ENCODE measurements around the gene CGB8. TPM values are rescaled to one million over a fixed set of nuclear protein-coding genes. Genes with fewer than 3 reads are reported as not detected.
"Not testable (repeated sequence)": the region's sequence is repeated elsewhere in the genome, so short reads cannot be mapped to it uniquely, and the experiment has no call there.

Gene CGB8
- total RNA-seq, 2 experiments from 2014 or later: not detected

- ChIA-PET CTCF (interaction anchor here (2.1 kb wide), 1 partner anchor 130 kb away, joined by 5 read pairs; no protein-coding TSS in a partner anchor), POLR2A (no interaction called here)
Observed at GRCh38 chr19:49069026-49069425, 20.1 kb upstream of the CGB8 start.

DNA sequence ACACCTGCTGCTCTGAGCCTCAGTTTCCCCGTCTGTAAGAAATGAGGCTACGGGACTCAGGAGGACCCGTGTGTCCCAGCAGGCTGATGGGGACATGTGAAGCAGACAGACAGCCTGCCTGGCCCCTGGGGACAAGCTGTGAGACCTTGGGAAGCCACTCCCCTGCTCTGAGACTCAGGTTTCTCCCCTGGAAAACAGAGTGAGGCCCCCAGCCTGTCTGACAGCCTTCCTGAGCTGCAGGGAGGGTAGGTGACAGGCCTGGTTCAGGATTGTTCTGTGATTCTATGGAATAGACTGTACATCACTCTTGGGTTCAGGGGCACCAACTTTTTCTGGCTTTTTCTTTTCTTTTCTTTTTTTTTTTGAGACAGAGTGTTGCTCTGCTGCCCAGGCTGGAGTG is 18.6 kb upstream of the CGB8 start:
- POLR2A ChIA-PET: no interaction called here
- CTCF ChIA-PET: no interaction called here

DNA sequence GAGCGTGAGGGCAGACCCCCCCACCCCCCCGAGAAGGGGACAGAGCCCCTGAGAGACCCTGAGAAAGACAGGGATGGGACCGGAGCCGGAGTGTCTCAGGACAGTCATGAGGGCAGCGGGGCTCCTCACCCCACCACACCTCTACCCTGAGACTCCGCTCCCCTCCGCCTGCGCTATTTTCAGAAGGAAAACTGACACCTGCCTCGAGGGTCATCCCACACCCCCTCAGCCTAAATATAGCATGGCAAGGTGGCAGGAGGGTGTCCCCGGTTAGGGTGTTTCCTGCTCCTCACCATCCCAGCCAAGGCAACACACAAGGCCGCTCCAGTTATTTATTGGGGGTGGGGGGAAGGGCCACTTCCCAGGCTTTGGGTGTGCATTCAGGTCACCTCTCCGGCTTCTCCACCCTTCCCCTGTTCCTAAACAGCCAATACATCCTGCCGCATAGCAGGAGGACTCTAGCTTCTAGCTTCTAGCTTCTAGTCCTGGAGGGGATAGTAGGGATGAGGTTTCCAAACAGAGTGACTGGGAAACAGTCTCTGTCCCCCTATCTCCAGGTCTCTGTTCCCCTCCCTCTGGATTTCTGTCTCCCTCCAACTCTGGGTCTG is 17.1 kb upstream of the CGB8 start:
- ChIA-PET CTCF (no interaction called here), POLR2A (no interaction called here)

GRCh38 chr19:49064768-49065611 is 16.1 kb upstream of the CGB8 start, which contains the start of gene NTF4:
TSS of gene NTF4 (minus strand) at chr19:49064818. CDS start at chr19:49061997, 2,821 bp downstream.
- POLR2A ChIA-PET: no interaction called here
- CTCF ChIA-PET: no interaction called here

- CTCF ChIA-PET: no interaction called here
- POLR2A ChIA-PET: no interaction called here
Observed at GRCh38 chr19:49064029-49064629, 15.2 kb upstream of the CGB8 start.

GRCh38 chr19:49061445-49061844 is 12.5 kb upstream of the CGB8 start:
- ChIA-PET CTCF (no interaction called here), POLR2A (no interaction called here)

DNA sequence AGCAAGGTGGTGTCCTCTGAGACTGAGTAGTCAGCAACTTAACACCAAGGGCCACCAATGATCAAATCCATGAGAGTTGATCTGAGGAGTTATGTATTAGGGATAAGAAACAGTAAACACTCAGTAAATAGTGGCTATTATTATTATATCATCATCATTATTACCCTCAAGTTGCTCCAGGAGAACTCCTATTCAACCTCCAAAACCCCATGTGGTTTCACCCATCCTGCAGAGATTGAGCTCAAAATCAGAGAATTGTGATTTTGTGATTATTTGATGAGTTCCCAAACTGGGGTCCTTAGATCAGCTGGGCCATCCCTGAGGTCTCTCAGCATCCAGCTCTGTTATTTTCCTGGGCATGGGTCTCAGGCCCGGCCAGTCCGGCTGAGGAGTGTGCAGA is 12.1 kb upstream of the CGB8 start:
- POLR2A ChIA-PET: no interaction called here
- CTCF ChIA-PET: interaction anchor here (1.1 kb wide), 1 partner anchor 88 kb away, joined by 3 read pairs; no protein-coding TSS in a partner anchor

DNA sequence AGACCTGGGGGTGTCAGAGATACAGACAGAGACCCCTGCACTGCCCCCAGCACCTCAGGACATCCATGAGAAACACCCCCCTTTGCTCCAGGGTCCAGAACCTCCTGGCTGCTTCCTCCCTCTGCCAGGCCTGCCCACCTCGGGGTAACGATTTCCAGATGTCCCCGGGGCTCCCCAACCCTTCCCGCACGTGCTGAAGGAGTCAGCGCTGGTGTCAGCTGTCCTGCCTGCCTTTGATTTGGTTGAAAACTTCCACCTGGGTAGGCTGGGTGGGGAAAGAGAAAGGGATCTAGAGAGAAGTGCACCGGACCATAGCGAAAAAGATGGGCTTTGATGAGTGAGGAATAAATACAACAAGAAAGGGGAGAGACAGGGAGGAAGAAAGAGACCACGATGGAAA is 10.1 kb upstream of the CGB8 start:
- POLR2A ChIA-PET: no interaction called here
- CTCF ChIA-PET: interaction anchor here (0.6 kb wide), 1 partner anchor 169 kb away, joined by 5 read pairs; no protein-coding TSS in a partner anchor

- ChIA-PET CTCF (interaction anchor here (1.2 kb wide), 1 partner anchor 65 kb away, joined by 3 read pairs; the partner anchor contains the start of gene RUVBL2), POLR2A (no interaction called here)
Observed at GRCh38 chr19:49058562-49058961, 9.7 kb upstream of the CGB8 start.

DNA sequence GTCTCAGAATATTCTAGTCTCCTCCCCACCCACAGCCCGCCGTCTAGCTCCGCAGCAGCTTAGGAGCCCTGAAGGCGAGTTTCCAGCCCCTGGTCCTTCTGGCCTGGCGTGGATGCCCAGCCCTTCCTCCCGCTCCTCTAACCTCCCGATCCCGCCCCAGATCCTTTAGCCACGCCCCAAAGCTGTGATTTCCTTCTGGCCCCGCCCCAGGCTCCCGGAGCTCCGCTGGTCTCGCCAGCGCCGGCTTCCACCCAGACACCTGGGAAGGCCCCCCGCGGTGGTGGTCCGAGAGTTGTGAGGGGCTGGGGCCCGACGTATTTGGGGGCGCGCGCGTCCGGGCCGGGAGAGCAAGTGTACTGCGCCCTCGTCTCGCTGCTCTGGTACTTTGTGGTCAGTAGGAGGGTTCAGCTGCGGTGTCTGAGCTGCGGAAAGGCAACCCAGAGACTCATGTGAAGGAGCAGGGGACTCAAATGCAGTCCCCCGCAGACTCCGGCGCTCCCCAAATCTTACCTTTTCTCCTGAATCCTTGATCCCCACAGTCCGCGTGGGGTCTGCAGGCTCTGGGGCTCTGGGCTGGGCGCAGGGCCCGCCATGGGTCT is 8.8 kb upstream of the CGB8 start, which contains the start of gene CGB7:
Gene CGB7, minus strand, starts transcription at position 114 of the 599 bp plus-strand sequence. CDS start 2,374 bp downstream, outside the sequence.
- CTCF ChIA-PET: interaction anchor here (1.2 kb wide), 1 partner anchor 64 kb away, joined by 3 read pairs; the partner anchor contains the start of gene RUVBL2
- POLR2A ChIA-PET: no interaction called here

DNA sequence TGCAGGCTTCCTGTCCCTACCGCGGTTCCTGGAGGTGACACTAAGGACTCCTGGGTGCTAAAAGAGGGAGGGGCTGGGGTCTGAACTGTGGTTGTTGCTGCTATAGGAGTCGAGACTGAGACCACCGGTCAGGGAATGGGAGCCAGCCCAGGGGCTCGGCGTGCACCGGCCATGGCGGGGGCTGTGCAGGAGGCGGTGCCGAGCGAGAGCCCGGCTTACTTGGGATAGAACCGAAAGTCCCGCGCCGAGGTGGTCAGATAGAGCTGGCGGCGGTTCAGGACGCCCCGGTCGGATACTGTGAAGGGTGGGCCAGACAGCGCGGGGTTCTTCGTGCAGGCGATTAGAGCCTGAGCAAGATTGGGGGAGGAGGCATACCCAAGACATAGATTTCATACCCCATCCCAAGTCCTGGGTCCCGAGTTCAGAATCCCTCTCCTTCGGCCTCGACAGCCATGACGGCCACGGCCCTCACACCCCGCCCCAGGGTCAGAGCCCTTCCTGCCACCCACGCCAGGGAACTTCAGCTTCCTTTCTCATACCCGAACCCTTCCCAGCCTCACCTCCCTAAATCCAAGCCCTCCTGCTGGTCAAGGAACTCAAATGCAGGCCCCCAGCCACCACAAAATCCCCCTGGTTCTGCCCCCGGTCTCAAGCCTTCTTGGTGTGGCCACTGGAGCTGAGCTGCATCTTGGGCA is 8.1 kb upstream of the CGB8 start:
- ChIA-PET CTCF (interaction anchor here (0.6 to 1.3 kb wide), 6 partner anchors 17 to 424 kb away, joined by 3 to 4 read pairs (median 3); partner anchors contain the start of gene RUVBL2), POLR2A (interaction anchor here (0.5 kb wide), 1 partner anchor 39 kb away, joined by 3 read pairs; no protein-coding TSS in a partner anchor)

DNA sequence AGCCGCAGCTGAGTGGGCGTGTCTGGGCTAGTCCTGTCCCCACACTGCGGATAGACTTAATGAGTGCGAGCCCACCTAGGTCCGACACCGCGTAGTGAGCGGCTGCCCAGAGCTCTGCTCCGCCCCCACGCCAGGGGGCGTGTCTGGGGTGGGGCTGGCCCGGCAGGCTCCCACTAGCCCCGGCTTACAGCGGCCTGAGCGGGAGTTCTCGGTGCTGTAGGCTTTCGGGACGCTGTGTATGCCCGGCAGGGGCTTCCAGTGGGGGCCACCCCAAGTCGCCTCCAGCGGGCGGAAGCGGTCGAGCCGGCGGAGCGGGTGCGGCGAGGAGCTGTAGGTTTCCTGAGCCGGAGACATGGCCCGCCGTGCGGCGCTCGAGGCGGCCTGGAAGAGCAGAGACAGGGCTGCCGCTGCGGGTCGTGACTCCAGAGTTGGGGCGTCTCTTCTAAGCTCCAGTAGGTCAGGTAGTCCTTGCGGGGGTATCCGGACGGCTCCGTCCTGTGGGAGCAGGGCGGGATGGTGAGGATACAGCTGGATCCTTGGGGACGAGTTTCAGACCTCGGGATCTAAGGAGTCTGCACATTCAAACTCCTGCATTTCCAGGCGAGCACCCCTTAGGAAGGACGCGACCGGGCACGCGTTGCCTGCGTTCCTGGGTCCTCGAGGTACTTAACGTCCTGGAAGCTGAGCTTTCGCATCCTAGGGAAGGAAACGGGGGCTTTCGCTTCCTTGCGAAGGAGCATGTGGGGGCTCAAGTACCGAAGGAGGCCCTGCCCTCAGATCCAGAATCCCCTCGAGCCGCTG is 7.4 kb upstream of the CGB8 start:
- CTCF ChIA-PET: interaction anchor here (0.6 to 1.3 kb wide), 6 partner anchors 18 to 424 kb away, joined by 3 to 4 read pairs (median 3); partner anchors contain the start of gene RUVBL2
- POLR2A ChIA-PET: interaction anchor here (0.5 to 0.6 kb wide), 2 partner anchors 38 to 39 kb away, joined by 3 to 4 read pairs; no protein-coding TSS in a partner anchor

DNA sequence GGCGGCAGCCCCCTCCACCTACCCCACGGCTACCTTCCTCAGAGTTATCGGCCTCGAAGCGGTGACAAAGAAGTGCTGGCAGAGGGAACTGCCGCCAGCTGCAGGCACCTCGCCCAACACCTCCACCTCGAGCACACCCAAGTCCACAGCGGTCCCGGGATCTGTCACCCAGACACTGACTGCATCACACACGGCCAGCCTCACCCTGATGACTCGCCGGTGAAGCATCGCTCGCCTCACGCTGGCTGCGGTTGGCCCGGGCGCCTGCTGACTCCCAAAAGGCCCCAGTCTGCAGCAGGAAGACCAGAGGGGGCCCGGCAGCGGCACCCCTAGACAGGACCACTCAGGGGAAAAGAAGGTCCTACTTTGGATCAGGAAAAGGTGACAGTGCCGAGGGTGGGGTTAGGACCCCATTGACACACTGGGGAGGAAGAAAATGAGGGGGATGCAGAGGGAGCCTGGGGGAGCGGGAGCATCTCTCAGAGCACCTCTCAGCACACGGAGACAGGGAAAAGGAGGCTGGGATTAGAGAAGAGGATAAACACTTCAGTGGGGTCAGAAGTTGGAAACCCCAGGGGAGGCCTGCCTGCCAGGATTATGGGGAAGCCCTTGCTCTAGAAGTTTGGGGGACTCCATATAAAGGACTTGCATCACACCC is 1.6 kb upstream of the CGB8 start:
- CTCF ChIA-PET, POLR2A ChIA-PET: not testable (repeated sequence)

GRCh38 chr19:49049834-49050233 is 923 bp upstream of the CGB8 start:
- CTCF ChIA-PET: not testable (repeated sequence)

DNA sequence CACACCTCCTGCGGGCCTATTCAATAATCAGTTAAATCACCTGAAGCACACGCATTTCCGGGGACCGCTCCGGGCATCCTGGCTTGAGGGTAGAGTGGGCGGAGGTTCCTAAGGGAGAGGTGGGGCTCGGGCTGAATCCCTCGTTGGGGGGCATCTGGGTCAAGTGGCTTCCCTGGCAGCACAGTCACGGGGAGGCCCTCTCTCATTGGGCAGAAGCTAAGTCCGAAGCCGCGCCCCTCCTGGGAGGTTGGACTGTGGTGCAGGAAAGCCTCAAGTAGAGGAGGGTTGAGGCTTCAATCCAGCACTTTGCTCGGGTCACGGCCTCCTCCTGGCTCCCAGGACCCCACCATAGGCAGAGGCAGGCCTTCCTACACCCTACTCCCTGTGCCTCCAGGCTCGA is 5.4 kb downstream of the CGB8 start, which contains the start of gene CGB5:
Gene CGB5, plus strand, starts transcription at position 301 of the 400 bp plus-strand sequence. CDS start 362 bp downstream, outside the sequence.
- CTCF ChIA-PET, POLR2A ChIA-PET: not testable (repeated sequence)

More at GRCh38 chr19:49049834-49050233, 923 bp upstream of the CGB8 start:
- POLR2A ChIA-PET: not testable (repeated sequence)

DNA sequence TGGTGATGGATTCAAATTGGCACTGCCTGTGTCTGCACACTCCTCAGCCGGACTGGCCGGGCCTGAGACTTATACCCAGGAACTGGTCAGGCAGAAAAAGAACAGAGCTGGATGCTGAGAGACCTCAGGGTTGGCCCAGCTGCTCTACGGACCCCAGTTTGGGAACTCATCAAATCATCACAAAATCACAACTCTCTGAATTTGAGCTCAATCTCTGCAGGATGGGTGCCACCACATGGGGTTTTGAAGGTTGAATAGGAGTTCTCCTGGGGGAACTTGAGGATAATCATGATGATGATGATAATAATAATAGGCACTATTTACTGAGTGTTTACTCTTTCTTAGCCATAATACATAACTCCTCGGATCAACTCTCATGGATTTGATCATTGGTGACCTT is 6.2 kb downstream of the CGB8 start:
- CTCF ChIA-PET, POLR2A ChIA-PET: not testable (repeated sequence)

DNA sequence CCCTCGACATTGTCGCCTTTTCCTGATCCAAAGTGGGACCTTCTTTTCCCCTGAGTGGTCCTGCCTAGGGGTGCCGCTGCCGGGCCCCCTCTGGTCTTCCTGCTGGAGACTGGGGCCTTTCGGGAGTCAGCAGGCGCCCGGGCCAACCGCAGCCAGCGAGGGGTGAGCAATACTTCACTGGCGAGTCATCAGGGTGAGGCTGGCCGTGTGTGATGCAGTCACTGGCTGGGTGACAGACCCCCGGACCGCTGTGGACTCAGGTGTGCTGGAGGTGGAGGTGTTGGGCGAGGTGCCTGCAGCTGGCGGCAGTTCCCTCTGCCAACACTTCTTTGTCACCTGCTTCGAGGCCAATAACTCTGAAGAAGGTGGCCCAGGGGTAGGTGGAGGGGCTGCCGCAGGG is 6.7 kb downstream of the CGB8 start:
- POLR2A ChIA-PET: no interaction called here
- CTCF ChIA-PET: no interaction called here

GRCh38 chr19:49039736-49040135 is 9.2 kb downstream of the CGB8 start:
- CTCF ChIA-PET, POLR2A ChIA-PET: not testable (repeated sequence)
